B cell (primary cell): ENCODE data around the gene MAML2. TPM values are rescaled to one million over a fixed set of nuclear protein-coding genes. Genes with fewer than 3 reads are reported as not detected.

Experiments
- ATAC-seq: fragments of 200-7000 bp; cut with Tn5 transposase; one replicate; pipeline ENCODE4 v1.10.0; 2021; ENCODE audit warnings: low read depth, mild to moderate bottlenecking, moderate number of reproducible peaks, moderate library complexity
- CTCF ChIA-PET: fragments of 350-600 bp; sonication (Branson Sonifier 250); formaldehyde crosslinking; loops from one replicate; lab custom pipeline; 2021; ENCODE audit warnings: antibody characterized with exemption, inconsistent platforms; lab: Charles Lee
- POLR2A ChIA-PET: fragments of 350-600 bp; sonication (Branson Sonifier 250); formaldehyde crosslinking; loops from one replicate; lab custom pipeline; 2021; ENCODE audit warnings: antibody characterized with exemption; lab: Charles Lee
- DNase-seq: peaks from one replicate; pipeline ENCODE4 v3.0.0; 2013
- H2AFZ ChIP-seq: 2 replicates; pipeline ENCODE4 v1.6.1; 2012; ENCODE audit warnings: mild to moderate bottlenecking, low read depth, low read length; ENCODE audit not compliant: insufficient read depth, poor library complexity, severe bottlenecking
- H3K27ac ChIP-seq, 2 donors: 1 replicate in 1 of 2; 2 replicates in 1 of 2; pipeline ENCODE4 v1.5.1; 2012 to 2013; ENCODE audit warnings: low read length in 2 of 2, mild to moderate bottlenecking in 2 of 2, moderate library complexity in 1 of 2
- H3K27me3 ChIP-seq, 4 experiments: fragments of 200-600 bp in 1 of 4; sonication (generic) in 1 of 4; replicated peaks in 1 of 4; 1 replicate in 2 of 4; 2 replicates in 2 of 4; pipeline versions ENCODE4 v1.6.1 to v1.7.0; 2013 to 2016; ENCODE audit warnings: low read length in 3 of 4, mild to moderate bottlenecking in 2 of 4, mixed read lengths in 1 of 4, moderate library complexity in 1 of 4; ENCODE audit not compliant: insufficient read depth in 4 of 4, control insufficient read depth in 3 of 4; ENCODE audit errors: control extremely low read depth in 1 of 4
- H3K36me3 ChIP-seq, 2 experiments: replicated peaks in 1 of 2; 1 replicate in 1 of 2; 2 replicates in 1 of 2; pipeline versions ENCODE4 v1.6.1 to v1.7.1; 2013; ENCODE audit warnings: low read length in 1 of 2; ENCODE audit not compliant: insufficient read depth in 2 of 2, control insufficient read depth in 1 of 2; ENCODE audit errors: control extremely low read depth in 1 of 2, extremely low read depth in 1 of 2
- H3K4me1 ChIP-seq, 2 donors: fragments of 200-600 bp in 1 of 2; sonication (generic) in 1 of 2; 1 replicate in 1 of 2; 2 replicates in 1 of 2; pipeline versions ENCODE4 v1.5.1 to v1.6.1; 2013 to 2017; ENCODE audit warnings: low read length in 2 of 2; ENCODE audit not compliant: control insufficient read depth in 2 of 2, insufficient read depth in 2 of 2
- H3K4me2 ChIP-seq: replicated peaks from 2 replicates; pipeline ENCODE3; 2012; ENCODE audit warnings: mild to moderate bottlenecking, low read depth, low read length; ENCODE audit not compliant: poor library complexity, severe bottlenecking
- H3K4me3 ChIP-seq, 5 experiments: fragments of 200-600 bp in 1 of 5; sonication (generic) in 1 of 5; 1 replicate in 3 of 5; 2 replicates in 2 of 5; pipeline versions ENCODE4 v1.5.1 to v1.7.0; 2011 to 2016; ENCODE audit warnings: low read length in 4 of 5, mild to moderate bottlenecking in 4 of 5, low read depth in 2 of 5, control low read depth in 1 of 5, moderate library complexity in 1 of 5; ENCODE audit not compliant: insufficient read depth in 1 of 5; ENCODE audit errors: control extremely low read depth in 1 of 5, extremely low read depth in 1 of 5
- H3K79me2 ChIP-seq: fragments of 200-600 bp; sonication (generic); one replicate; pipeline ENCODE4 v1.6.0; 2016; ENCODE audit warnings: low read length; ENCODE audit not compliant: control insufficient read depth, insufficient read depth
- H3K9ac ChIP-seq: fragments of 200-600 bp; sonication (generic); 2 replicates; pipeline ENCODE4 v1.6.1; 2017; ENCODE audit warnings: mild to moderate bottlenecking, low read length, moderate library complexity
- H3K9me3 ChIP-seq, 3 donors: one replicate each; pipeline versions ENCODE4 v1.6.1 to v1.7.1; 2013; ENCODE audit warnings: low read length in 2 of 3; ENCODE audit not compliant: control insufficient read depth in 2 of 3, insufficient read depth in 1 of 3; ENCODE audit errors: control extremely low read depth in 1 of 3
- H4K20me1 ChIP-seq: 2 replicates; pipeline ENCODE4 v1.6.0; 2012; ENCODE audit warnings: mild to moderate bottlenecking, low read length; ENCODE audit not compliant: insufficient read depth, control insufficient read depth, poor library complexity, severe bottlenecking
- H3K27ac Mint-ChIP-seq: one replicate; pipeline ENCODE4 v1.8.0; 2021; ENCODE audit warnings: mixed read lengths
- H3K27me3 Mint-ChIP-seq: one replicate; pipeline ENCODE4 v1.8.0; 2021; ENCODE audit warnings: mixed read lengths
- H3K4me1 Mint-ChIP-seq: one replicate; pipeline ENCODE4 v1.8.0; 2021; ENCODE audit warnings: mixed read lengths
- H3K4me3 Mint-ChIP-seq: one replicate; pipeline ENCODE4 v1.8.0; 2021; ENCODE audit warnings: mixed read lengths
- H3K9me3 Mint-ChIP-seq: one replicate; pipeline ENCODE4 v1.8.0; 2022; ENCODE audit warnings: mixed read lengths; ENCODE audit not compliant: insufficient read depth
- EZH2 ChIP-seq: IDR thresholded peaks from 2 replicates; pipeline ENCODE4 v1.6.1; 2012; ENCODE audit warnings: borderline replicate concordance, low read depth, mild to moderate bottlenecking, moderate library complexity, low read length; ENCODE audit not compliant: insufficient read depth, poor library complexity, severe bottlenecking
- WGBS: methylation state at CpG from one replicate; pipeline ENCODE4 v1.1.5; 2013; ENCODE audit warnings: missing lambda C conversion rate; ENCODE audit not compliant: insufficient coverage; 5-methylcytosine and 5-hydroxymethylcytosine counted together
- intact Hi-C: fragments of 100-400 bp; cut with micrococcal nuclease; formaldehyde crosslinking; loops from one replicate; pipeline ENCODE4 v1.10.0; 2022
- polyA plus RNA-seq: library from polyadenylated mRNA; depleted of rRNA; stranded (reverse); fragments of >200 nt; gene quantifications from 2 replicates; pipeline ENCODE4 v1.2.3, GENCODE V29; 2012
- total RNA-seq, 2 donors: library from RNA; stranded (reverse); fragments of 120-200 nt in 1 of 2; gene quantifications; 1 replicate in 1 of 2; 2 replicates in 1 of 2; pipeline versions ENCODE4 v1.2.3 to v1.2.4, GENCODE V29; 2013 to 2022
- TF ChIP-seq, protein P1 (sequence below): fragments of 200-600 bp; IDR thresholded peaks from one replicate; pipeline ENCODE4 v1.8.0; 2022; ENCODE audit warnings: antibody characterized with exemption, mild to moderate bottlenecking

Gene MAML2
- total and polyA plus RNA-seq, 2 donors (not counting 1 experiment from before 2014, with no cell fraction given), result 10.7 to 26.4 TPM

DNA sequence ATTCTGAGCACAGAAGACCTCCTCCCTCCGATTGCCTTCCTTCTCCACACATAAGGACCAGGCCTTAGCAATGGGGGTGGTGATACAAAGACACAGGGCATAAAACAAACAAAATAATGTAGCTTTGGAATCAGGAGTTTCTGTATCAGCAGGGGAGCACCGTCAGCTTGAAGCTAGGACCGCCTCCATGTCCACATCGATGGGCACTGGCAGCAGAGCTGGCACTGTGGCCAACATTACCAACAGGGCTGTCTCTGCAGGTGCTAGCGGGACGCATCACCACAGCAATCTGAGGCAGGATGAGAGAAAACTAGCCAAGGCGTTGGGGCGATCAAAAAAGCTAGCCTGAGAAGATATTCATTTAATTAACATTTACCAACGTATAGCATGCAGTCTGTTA, 201.4 kb downstream of the MAML2 start:
- Mint-ChIP-seq H3K4me3 (no peak overlapping the region), H3K4me1 (peaks cover 17% of the 10 kb centered on the region), H3K27me3 (no peaks in the 10 kb centered on the region), H3K27ac (no peak overlapping the region), H3K9me3 (no peaks in the 10 kb centered on the region)
- H3K9ac ChIP-seq, result no peak overlapping the region
- no peaks in the 10 kb centered on the region for H4K20me1 ChIP-seq
- no peak overlapping the region for H3K4me2 ChIP-seq
- H2AFZ ChIP-seq, result no peak overlapping the region
- DNase-seq (no peak), ATAC-seq (no peak)
- CTCF ChIA-PET, result interaction anchor here (0.8 to 1.1 kb wide), 2 partner anchors 42 to 86 kb away, joined by 3 read pairs; no protein-coding TSS in a partner anchor
- POLR2A ChIA-PET, result no interaction called here
- 97% methylated on average over 3 of the region's 9 CpGs for WGBS
- H3K4me1 ChIP-seq, result peaks cover 3 to 9% of the 10 kb centered on the region in 2 donors
- H3K36me3 ChIP-seq, result no peaks in the 10 kb centered on the region
- H3K79me2 ChIP-seq, result peaks cover 13% of the 10 kb centered on the region
- TF ChIP-seq EZH2, result no peak
- TF ChIP-seq, protein P1, sequence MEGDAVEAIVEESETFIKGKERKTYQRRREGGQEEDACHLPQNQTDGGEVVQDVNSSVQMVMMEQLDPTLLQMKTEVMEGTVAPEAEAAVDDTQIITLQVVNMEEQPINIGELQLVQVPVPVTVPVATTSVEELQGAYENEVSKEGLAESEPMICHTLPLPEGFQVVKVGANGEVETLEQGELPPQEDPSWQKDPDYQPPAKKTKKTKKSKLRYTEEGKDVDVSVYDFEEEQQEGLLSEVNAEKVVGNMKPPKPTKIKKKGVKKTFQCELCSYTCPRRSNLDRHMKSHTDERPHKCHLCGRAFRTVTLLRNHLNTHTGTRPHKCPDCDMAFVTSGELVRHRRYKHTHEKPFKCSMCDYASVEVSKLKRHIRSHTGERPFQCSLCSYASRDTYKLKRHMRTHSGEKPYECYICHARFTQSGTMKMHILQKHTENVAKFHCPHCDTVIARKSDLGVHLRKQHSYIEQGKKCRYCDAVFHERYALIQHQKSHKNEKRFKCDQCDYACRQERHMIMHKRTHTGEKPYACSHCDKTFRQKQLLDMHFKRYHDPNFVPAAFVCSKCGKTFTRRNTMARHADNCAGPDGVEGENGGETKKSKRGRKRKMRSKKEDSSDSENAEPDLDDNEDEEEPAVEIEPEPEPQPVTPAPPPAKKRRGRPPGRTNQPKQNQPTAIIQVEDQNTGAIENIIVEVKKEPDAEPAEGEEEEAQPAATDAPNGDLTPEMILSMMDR, result no peak
- H3K27me3 ChIP-seq, result no peaks in the 10 kb centered on the region
- intact Hi-C loops, result no loop called here
- H3K27ac ChIP-seq, result no peak overlapping the region
- H3K9me3 ChIP-seq, result no peaks in the 10 kb centered on the region
- H3K4me3 ChIP-seq, result no peak overlapping the region

DNA sequence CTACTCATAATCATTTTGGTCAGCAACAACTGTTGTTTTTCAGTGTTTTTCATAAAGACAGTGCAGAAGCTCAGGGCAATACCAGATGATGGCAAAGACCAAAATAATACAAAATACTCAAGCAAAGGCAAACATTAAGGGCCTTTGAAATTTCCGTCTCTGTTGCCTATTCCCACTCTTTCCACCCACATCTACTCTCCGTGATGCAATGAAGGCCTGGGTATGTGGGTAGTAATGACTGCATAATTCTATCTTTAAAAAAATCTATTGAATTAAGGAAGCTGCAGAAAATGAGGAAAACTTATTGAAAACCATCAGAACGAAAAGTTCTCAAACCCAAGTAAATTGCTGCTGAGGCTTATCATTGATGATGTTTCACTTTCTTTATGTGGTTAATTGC, 203.3 kb downstream of the MAML2 start:
- Mint-ChIP-seq H3K9me3 (no peaks in the 10 kb centered on the region), H3K27ac (no peak overlapping the region), H3K4me1 (peaks cover 32% of the 10 kb centered on the region), H3K4me3 (no peak overlapping the region), H3K27me3 (no peaks in the 10 kb centered on the region)
- Histone ChIP-seq H3K79me2 (peaks cover 13% of the 10 kb centered on the region), H4K20me1 (no peaks in the 10 kb centered on the region), H3K9ac (no peak overlapping the region), H3K4me1 (peaks cover 9 to 20% of the 10 kb centered on the region in 2 donors), H3K27me3 (no peaks in the 10 kb centered on the region), H3K4me3 (no peak overlapping the region), H3K9me3 (no peaks in the 10 kb centered on the region), H3K36me3 (no peaks in the 10 kb centered on the region), H2AFZ (no peak overlapping the region), H3K4me2 (no peak overlapping the region), H3K27ac (no peak overlapping the region)
- DNase-seq, result no peak
- ATAC-seq, result no peak
- ChIA-PET CTCF (no interaction called here), POLR2A (interaction anchor here (0.6 kb wide), 1 partner anchor 100 kb away, joined by 3 read pairs; no protein-coding TSS in a partner anchor)
- TF ChIP-seq, protein P1, result no peak
- WGBS, result no CpG with 5 or more reads among the region's 3 CpGs
- intact Hi-C loops, result loop anchor here (5.0 kb wide), 1 partner anchor 48 kb away; no protein-coding TSS in a partner anchor
